OCI-LY7 (cell line): Measurements from ENCODE around the gene FCSK.

ENCODE experiments used
- EZH2phosphoT487 ChIP-seq: fragments of 200-600 bp; sonication (generic); IDR thresholded peaks from 2 replicates; pipeline ENCODE4 v1.6.1; 2018; ENCODE audit warnings: low read depth, borderline replicate concordance, mild to moderate bottlenecking, mixed run types, antibody characterized with exemption, low read length, moderate library complexity, mixed read lengths
- TF ChIP-seq, protein P1 (sequence below): fragments of 200-600 bp; sonication (generic); conservative IDR thresholded peaks from 2 replicates; pipeline ENCODE4 v1.5.1; 2014; ENCODE audit warnings: mild to moderate bottlenecking, antibody characterized with exemption, low read length, moderate library complexity, mixed read lengths

DNA sequence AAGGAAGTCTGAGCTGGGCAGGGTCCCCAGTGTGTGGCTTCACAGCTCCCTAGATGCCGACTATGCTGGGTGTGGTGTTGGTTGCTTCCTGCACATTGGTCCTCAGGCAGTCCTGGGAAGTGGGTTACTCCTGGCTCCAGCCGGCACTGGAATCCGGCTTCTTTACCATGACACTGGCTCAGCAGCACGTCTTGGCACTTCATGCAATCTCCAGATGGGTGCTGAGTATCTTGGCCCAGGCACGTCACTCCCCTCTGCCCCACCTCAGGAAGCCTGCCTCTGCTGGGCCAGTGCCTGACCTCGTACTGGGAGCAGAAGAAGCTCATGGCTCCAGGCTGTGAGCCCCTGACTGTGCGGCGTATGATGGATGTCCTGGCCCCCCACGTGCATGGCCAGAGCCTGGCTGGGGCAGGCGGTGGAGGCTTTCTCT lies 24.5 kb downstream of the FCSK start:
- TF ChIP-seq, protein P1, sequence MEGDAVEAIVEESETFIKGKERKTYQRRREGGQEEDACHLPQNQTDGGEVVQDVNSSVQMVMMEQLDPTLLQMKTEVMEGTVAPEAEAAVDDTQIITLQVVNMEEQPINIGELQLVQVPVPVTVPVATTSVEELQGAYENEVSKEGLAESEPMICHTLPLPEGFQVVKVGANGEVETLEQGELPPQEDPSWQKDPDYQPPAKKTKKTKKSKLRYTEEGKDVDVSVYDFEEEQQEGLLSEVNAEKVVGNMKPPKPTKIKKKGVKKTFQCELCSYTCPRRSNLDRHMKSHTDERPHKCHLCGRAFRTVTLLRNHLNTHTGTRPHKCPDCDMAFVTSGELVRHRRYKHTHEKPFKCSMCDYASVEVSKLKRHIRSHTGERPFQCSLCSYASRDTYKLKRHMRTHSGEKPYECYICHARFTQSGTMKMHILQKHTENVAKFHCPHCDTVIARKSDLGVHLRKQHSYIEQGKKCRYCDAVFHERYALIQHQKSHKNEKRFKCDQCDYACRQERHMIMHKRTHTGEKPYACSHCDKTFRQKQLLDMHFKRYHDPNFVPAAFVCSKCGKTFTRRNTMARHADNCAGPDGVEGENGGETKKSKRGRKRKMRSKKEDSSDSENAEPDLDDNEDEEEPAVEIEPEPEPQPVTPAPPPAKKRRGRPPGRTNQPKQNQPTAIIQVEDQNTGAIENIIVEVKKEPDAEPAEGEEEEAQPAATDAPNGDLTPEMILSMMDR, result no peak
- no peak for TF ChIP-seq EZH2phosphoT487
